ENCODE measurements around the gene PSTPIP2.

DNA sequence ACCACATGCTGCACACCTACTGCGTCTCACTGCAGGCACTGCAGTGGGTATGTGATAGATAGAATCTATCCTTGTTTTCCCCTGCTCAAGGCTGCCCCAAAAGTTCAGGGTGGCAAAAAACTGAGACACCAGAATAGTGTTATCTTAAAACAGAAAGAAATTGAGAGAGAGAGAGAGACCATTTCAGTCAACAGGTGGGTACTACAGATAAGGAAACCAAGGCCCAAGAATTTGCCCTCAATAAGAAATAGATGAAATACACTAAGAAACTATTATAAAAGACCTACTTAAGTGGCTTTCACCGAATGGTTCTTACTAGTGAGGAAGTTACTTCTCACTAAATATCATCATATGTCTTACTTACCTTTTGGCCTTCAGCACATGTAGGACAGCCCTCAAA lies 132.8 kb downstream of the PSTPIP2 start:
- TF ChIP-seq, protein P1, sequence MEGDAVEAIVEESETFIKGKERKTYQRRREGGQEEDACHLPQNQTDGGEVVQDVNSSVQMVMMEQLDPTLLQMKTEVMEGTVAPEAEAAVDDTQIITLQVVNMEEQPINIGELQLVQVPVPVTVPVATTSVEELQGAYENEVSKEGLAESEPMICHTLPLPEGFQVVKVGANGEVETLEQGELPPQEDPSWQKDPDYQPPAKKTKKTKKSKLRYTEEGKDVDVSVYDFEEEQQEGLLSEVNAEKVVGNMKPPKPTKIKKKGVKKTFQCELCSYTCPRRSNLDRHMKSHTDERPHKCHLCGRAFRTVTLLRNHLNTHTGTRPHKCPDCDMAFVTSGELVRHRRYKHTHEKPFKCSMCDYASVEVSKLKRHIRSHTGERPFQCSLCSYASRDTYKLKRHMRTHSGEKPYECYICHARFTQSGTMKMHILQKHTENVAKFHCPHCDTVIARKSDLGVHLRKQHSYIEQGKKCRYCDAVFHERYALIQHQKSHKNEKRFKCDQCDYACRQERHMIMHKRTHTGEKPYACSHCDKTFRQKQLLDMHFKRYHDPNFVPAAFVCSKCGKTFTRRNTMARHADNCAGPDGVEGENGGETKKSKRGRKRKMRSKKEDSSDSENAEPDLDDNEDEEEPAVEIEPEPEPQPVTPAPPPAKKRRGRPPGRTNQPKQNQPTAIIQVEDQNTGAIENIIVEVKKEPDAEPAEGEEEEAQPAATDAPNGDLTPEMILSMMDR (IDR thresholded peaks at IDR 0.05) = no peak
- TF ChIP-seq EZH2 (IDR thresholded peaks at IDR 0.05) (no peak), EZH2phosphoT487 (IDR thresholded peaks at IDR 0.05) (no peak)
